CD4-positive, alpha-beta memory T cell (primary cell): ENCODE measurements around the gene SH3D19. TPM values are rescaled to one million over a fixed set of nuclear protein-coding genes. Genes with fewer than 3 reads are reported as not detected.

Experiments used
- CTCF ChIA-PET: fragments of 350-600 bp; sonication (Branson Sonifier 250); formaldehyde crosslinking; loops from one replicate; lab custom pipeline; 2021; ENCODE audit warnings: inconsistent platforms; ENCODE audit not compliant: partially characterized antibody; lab: Charles Lee
- POLR2A ChIA-PET: fragments of 350-600 bp; sonication (Branson Sonifier 250); formaldehyde crosslinking; loops from one replicate; lab custom pipeline; 2021; ENCODE audit not compliant: partially characterized antibody; lab: Charles Lee
- DNase-seq, 5 donors: peaks; one replicate each; pipeline versions ENCODE4 v3.0.0 to v3.0.0-alpha.2; 2020 to 2022; ENCODE audit warnings: mixed read lengths in 1 of 5
- H3K27ac ChIP-seq: one replicate; pipeline ENCODE4 v1.7.0; 2013; ENCODE audit warnings: low read depth, low read length
- H3K27me3 ChIP-seq: 2 replicates; pipeline ENCODE4 v1.7.0; 2013; ENCODE audit warnings: mild to moderate bottlenecking, low read length, moderate library complexity; ENCODE audit not compliant: insufficient read depth
- H3K36me3 ChIP-seq: 2 replicates; pipeline ENCODE4 v1.7.0; 2013; ENCODE audit warnings: mild to moderate bottlenecking, low read length, moderate library complexity; ENCODE audit not compliant: insufficient read depth
- H3K4me1 ChIP-seq: 2 replicates; pipeline ENCODE4 v1.7.0; 2013; ENCODE audit warnings: mild to moderate bottlenecking, low read length, moderate library complexity; ENCODE audit not compliant: insufficient read depth
- H3K4me3 ChIP-seq, 2 donors: one replicate each; pipeline ENCODE4 v1.7.0; 2013; ENCODE audit warnings: low read length in 2 of 2, mild to moderate bottlenecking in 1 of 2
- H3K9me3 ChIP-seq, 2 donors: one replicate each; pipeline ENCODE4 v1.7.0; 2013; ENCODE audit warnings: low read length in 2 of 2, control low read depth in 1 of 2; ENCODE audit not compliant: control insufficient read depth in 1 of 2
- H3K27ac Mint-ChIP-seq, 7 donors: one replicate each; pipeline ENCODE4 v1.8.0; 2020 to 2021; ENCODE audit warnings: mixed read lengths in 7 of 7, mild to moderate bottlenecking in 6 of 7, inconsistent platforms in 3 of 7, moderate library complexity in 3 of 7
- H3K27me3 Mint-ChIP-seq, 2 donors: one replicate each; pipeline ENCODE4 v1.8.0; 2020 to 2021; ENCODE audit warnings: mixed read lengths in 2 of 2
- H3K36me3 Mint-ChIP-seq, 2 donors: one replicate each; pipeline ENCODE4 v1.8.0; 2020 to 2021; ENCODE audit warnings: mixed read lengths in 2 of 2, inconsistent platforms in 1 of 2, mild to moderate bottlenecking in 1 of 2
- H3K4me1 Mint-ChIP-seq, 4 donors: one replicate each; pipeline ENCODE4 v1.8.0; 2020 to 2021; ENCODE audit warnings: mixed read lengths in 4 of 4, mild to moderate bottlenecking in 1 of 4
- H3K4me3 Mint-ChIP-seq, 8 donors: one replicate each; pipeline ENCODE4 v1.8.0; 2020 to 2021; ENCODE audit warnings: mixed read lengths in 8 of 8, mild to moderate bottlenecking in 7 of 8, moderate library complexity in 6 of 8, inconsistent platforms in 3 of 8
- H3K9me3 Mint-ChIP-seq, 8 donors: one replicate each; pipeline ENCODE4 v1.8.0; 2020 to 2021; ENCODE audit warnings: mixed read lengths in 8 of 8, mild to moderate bottlenecking in 5 of 8, inconsistent platforms in 3 of 8, moderate library complexity in 1 of 8
- intact Hi-C: fragments of 100-400 bp; cut with micrococcal nuclease; formaldehyde crosslinking; loops from one replicate; pipeline ENCODE4 v1.15.1; 2023
- polyA plus RNA-seq, 2 donors: library from polyadenylated mRNA; unstranded; fragments of 300-500 nt; fragmentation: Illumina TruSeq; gene quantifications; one replicate each; pipeline ENCODE4 v1.2.3, GENCODE V29; 2021
- total RNA-seq, 2 experiments: library from RNA; stranded (reverse); gene quantifications; one replicate each; pipeline ENCODE4 v1.2.3, GENCODE V29; 2021

The SH3D19 gene
- total and polyA plus RNA-seq, 4 experiments from 2014 or later, result 0.11 to 1.4 (median 0.79) TPM

DNA sequence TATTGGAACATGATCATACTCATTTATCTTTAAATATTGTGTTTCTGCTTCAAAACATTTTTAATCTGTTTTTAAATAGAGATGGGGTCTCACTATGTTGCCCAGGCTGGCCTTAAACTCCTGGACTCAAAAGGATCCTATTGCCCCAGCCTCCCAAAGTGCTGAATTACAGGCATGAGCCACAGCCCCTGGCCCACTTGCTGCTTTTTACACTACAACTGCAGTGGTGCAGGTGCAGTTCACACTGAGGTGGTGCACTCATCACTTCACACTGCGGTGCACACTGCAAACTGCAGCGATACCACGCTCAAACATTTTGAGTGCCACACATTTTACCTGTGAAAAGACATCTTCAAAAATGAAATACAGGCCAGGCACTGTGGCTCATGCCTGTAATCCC, 215.2 kb downstream of the SH3D19 start:
- H3K4me1 Mint-ChIP-seq, result peaks cover 1 to 5% (median 3%) of the 10 kb centered on the region in 4 donors
- no peak overlapping the region for H3K4me3 Mint-ChIP-seq

GRCh38 chr4:151107063-151107462, 218.3 kb downstream of the SH3D19 start:
- Histone ChIP-seq H3K27me3 (no peaks in the 10 kb centered on the region), H3K4me1 (peaks cover 4% of the 10 kb centered on the region), H3K36me3 (peaks cover 56% of the 10 kb centered on the region), H3K4me3 (no peak overlapping the region), H3K9me3 (no peaks in the 10 kb centered on the region), H3K27ac (no peak overlapping the region)
- Mint-ChIP-seq H3K27me3 (no peaks in the 10 kb centered on the region), H3K27ac (peak overlapping the region in 1 of 7 donors; percentile 20), H3K36me3 (peaks cover 36 to 54% of the 10 kb centered on the region in 2 donors), H3K4me1 (peaks cover 8 to 13% (median 10%) of the 10 kb centered on the region in 4 donors), H3K9me3 (no peaks in the 10 kb centered on the region), H3K4me3 (no peak overlapping the region)
- ChIA-PET POLR2A (interaction anchor here (1.5 kb wide), 1 partner anchor 93 kb away, joined by 3 read pairs; no protein-coding TSS in a partner anchor), CTCF (no interaction called here)
- no peak for DNase-seq
- intact Hi-C loops, result no loop called here

More for the DNA sequence above, 215.2 kb downstream of the SH3D19 start:
- H3K4me1 ChIP-seq, result no peaks in the 10 kb centered on the region
- Mint-ChIP-seq H3K36me3 (peaks cover 31 to 49% of the 10 kb centered on the region in 2 donors), H3K27me3 (no peaks in the 10 kb centered on the region), H3K9me3 (no peaks in the 10 kb centered on the region), H3K27ac (no peak overlapping the region)
- DNase-seq, result no peak
- H3K27ac ChIP-seq, result no peak overlapping the region
- no peaks in the 10 kb centered on the region for H3K27me3 ChIP-seq
- H3K4me3 ChIP-seq, result no peak overlapping the region
- peaks cover 28% of the 10 kb centered on the region for H3K36me3 ChIP-seq
- CTCF ChIA-PET, result no interaction called here
- H3K9me3 ChIP-seq, result no peaks in the 10 kb centered on the region
- POLR2A ChIA-PET, result interaction anchor here (0.6 kb wide), 2 partner anchors 33 to 350 kb away, joined by 3 read pairs; no protein-coding TSS in a partner anchor
- intact Hi-C loops, result loop anchor here (10.0 kb wide), 1 partner anchor 1975 kb away; no protein-coding TSS in a partner anchor

- H3K4me3 Mint-ChIP-seq, result no peak overlapping the region
- no peaks in the 10 kb centered on the region for H3K9me3 ChIP-seq
- H3K27ac Mint-ChIP-seq, result peak overlapping the region in 2 of 7 donors; percentile 17 to 65
- H3K27ac ChIP-seq, result no peak overlapping the region
- H3K36me3 ChIP-seq, result peaks cover 61% of the 10 kb centered on the region
- no peaks in the 10 kb centered on the region for H3K27me3 Mint-ChIP-seq
- intact Hi-C loops, result no loop called here
- H3K9me3 Mint-ChIP-seq, result no peaks in the 10 kb centered on the region
- peaks cover 19% of the 10 kb centered on the region for H3K4me1 ChIP-seq
- H3K4me3 ChIP-seq, result no peak overlapping the region
- no peak for DNase-seq
- H3K4me1 Mint-ChIP-seq, result peaks cover 18 to 28% (median 23%) of the 10 kb centered on the region in 4 donors
- POLR2A ChIA-PET, result interaction anchor here (1.0 to 1.4 kb wide), 2 partner anchors 10 to 90 kb away, joined by 3 to 5 read pairs; partner anchors contain the start of gene LRBA
- CTCF ChIA-PET, result interaction anchor here (1.5 kb wide), 1 partner anchor 12 kb away, joined by 3 read pairs; no protein-coding TSS in a partner anchor
- H3K27me3 ChIP-seq, result no peaks in the 10 kb centered on the region
- peaks cover 47 to 64% of the 10 kb centered on the region in 2 donors for H3K36me3 Mint-ChIP-seq
These were observed 219.9 kb downstream of the SH3D19 start for GRCh38 chr4:151105454-151106032.

DNA sequence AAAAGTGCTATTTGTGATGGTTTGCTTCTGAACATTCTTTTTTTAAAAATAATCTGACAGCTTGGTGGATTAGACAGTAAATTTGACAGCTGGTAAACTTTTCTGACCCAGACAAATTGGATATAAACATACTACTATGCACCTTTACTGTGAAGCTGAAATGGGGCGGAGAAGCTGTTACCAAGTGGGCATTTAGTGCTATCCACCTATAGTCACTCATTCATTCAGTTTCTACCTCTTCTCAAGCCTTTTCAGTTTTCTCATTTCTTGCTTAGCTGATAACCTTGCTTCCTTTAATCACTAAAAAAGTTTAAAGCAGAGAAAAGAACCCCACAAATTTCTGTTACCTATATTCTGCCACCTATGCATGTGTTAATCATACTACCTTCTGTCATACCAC, 220.8 kb downstream of the SH3D19 start:
- Histone ChIP-seq H3K4me1 (peaks cover 22% of the 10 kb centered on the region), H3K27me3 (no peaks in the 10 kb centered on the region), H3K9me3 (no peaks in the 10 kb centered on the region), H3K4me3 (no peak overlapping the region), H3K27ac (no peak overlapping the region), H3K36me3 (peaks cover 61% of the 10 kb centered on the region)
- no peak for DNase-seq
- intact Hi-C loops, result no loop called here
- H3K36me3 Mint-ChIP-seq, result peaks cover 49 to 71% of the 10 kb centered on the region in 2 donors
- H3K27ac Mint-ChIP-seq, result peak overlapping the region in 1 of 7 donors; percentile 99
- ChIA-PET POLR2A (no interaction called here), CTCF (interaction anchor here (1.5 kb wide), 1 partner anchor 13 kb away, joined by 3 read pairs; no protein-coding TSS in a partner anchor)
- no peaks in the 10 kb centered on the region for H3K9me3 Mint-ChIP-seq
- H3K27me3 Mint-ChIP-seq, result no peaks in the 10 kb centered on the region
- H3K4me1 Mint-ChIP-seq, result peaks cover 21 to 35% (median 29%) of the 10 kb centered on the region in 4 donors
- H3K4me3 Mint-ChIP-seq, result no peak overlapping the region

DNA sequence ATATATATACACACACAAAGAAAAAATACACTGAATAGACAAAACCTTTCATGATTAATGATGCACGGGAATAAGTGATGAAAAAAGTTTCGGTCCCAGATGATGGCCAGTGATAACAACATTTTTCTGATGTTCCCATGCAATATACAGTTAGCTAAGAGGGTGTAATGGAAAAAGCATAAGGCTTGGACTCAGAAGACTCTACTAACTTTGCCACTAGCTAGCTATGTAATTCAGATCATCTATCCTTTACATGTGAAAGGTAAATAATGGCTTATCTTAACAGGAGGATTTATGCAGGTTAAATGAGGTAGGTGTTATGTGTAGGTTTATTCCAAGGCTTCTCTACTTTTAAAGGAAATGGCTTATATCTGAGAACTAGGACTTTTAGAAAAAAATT, 221.6 kb downstream of the SH3D19 start:
- H3K36me3 ChIP-seq, result peaks cover 61% of the 10 kb centered on the region
- H3K9me3 Mint-ChIP-seq, result peaks cover 0 to 2% (median 0%) of the 10 kb centered on the region in 8 donors
- H3K4me3 ChIP-seq, result no peak overlapping the region
- no peaks in the 10 kb centered on the region for H3K27me3 ChIP-seq
- ChIA-PET POLR2A (interaction anchor here (1.9 kb wide), 1 partner anchor 89 kb away, joined by 5 read pairs; the partner anchor contains the start of gene LRBA), CTCF (no interaction called here)
- peak overlapping the region in 2 of 7 donors; percentile 42 to 99 for H3K27ac Mint-ChIP-seq
- no peak overlapping the region for H3K4me3 Mint-ChIP-seq
- DNase-seq, result no peak
- H3K36me3 Mint-ChIP-seq, result peaks cover 49 to 78% of the 10 kb centered on the region in 2 donors
- intact Hi-C loops, result no loop called here
- peaks cover 25% of the 10 kb centered on the region for H3K4me1 ChIP-seq
- H3K9me3 ChIP-seq, result no peaks in the 10 kb centered on the region
- no peaks in the 10 kb centered on the region for H3K27me3 Mint-ChIP-seq
- peak overlapping the region; percentile 9 for H3K27ac ChIP-seq
- peaks cover 21 to 42% (median 29%) of the 10 kb centered on the region in 4 donors for H3K4me1 Mint-ChIP-seq

GRCh38 chr4:151100531-151100930, 224.9 kb downstream of the SH3D19 start:
- CTCF ChIA-PET, result interaction anchor here (0.9 to 1.7 kb wide), 5 partner anchors 8 to 1679 kb away, joined by 3 to 9 read pairs (median 3); no protein-coding TSS in a partner anchor
- H3K4me1 Mint-ChIP-seq, result peaks cover 19 to 41% (median 27%) of the 10 kb centered on the region in 4 donors

More at GRCh38 chr4:151100531-151100930, 224.9 kb downstream of the SH3D19 start:
- POLR2A ChIA-PET, result interaction anchor here (0.8 to 3.4 kb wide), 4 partner anchors 13 to 660 kb away, joined by 3 to 59 read pairs (median 5); partner anchors contain the start of genes GATB and LRBA
- Histone ChIP-seq H3K27me3 (no peaks in the 10 kb centered on the region), H3K27ac (peak overlapping the region; percentile 84), H3K9me3 (no peaks in the 10 kb centered on the region), H3K36me3 (peaks cover 37% of the 10 kb centered on the region), H3K4me3 (peak overlapping the region; percentile 39 to 82), H3K4me1 (peaks cover 32% of the 10 kb centered on the region)
- H3K4me3 Mint-ChIP-seq, result peak overlapping the region; percentile 91 to 99 (median 96)
- peaks cover 31 to 55% of the 10 kb centered on the region in 2 donors for H3K36me3 Mint-ChIP-seq
- intact Hi-C loops, result no loop called here
- DNase-seq, result no peak
- H3K27ac Mint-ChIP-seq, result peak overlapping the region; percentile 95 to 99 (median 98)
- H3K27me3 Mint-ChIP-seq, result no peaks in the 10 kb centered on the region
- H3K9me3 Mint-ChIP-seq, result peaks cover 0 to 2% (median 0%) of the 10 kb centered on the region in 8 donors
